ENCODE results near the gene KRT85.

DNA sequence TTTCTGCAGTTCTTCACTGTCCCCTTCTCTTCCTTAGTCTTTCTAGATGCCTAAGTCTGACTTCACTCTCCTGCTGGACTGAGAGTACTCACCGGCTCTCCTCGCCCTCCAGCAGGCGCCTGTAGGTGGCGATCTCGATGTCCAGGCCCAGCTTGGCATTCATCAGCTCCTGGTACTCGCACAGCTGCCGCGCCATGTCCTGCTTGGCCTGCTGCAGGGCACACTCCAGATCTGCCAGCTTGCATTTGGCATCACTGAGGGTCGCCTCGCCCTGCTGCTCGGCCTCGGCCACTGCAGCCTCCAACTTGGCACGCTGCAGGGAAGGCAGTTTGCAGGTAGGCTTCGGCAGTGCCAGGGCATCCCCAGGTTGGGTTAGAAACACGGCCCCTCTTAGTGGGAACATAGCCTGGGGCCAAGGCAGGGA, 13.0 kb upstream of the KRT85 start:
- no peak for TF ChIP-seq EZH2 (IDR thresholded peaks at IDR 0.05; ENCODE audit: low read depth)
- TF ChIP-seq, protein P1, sequence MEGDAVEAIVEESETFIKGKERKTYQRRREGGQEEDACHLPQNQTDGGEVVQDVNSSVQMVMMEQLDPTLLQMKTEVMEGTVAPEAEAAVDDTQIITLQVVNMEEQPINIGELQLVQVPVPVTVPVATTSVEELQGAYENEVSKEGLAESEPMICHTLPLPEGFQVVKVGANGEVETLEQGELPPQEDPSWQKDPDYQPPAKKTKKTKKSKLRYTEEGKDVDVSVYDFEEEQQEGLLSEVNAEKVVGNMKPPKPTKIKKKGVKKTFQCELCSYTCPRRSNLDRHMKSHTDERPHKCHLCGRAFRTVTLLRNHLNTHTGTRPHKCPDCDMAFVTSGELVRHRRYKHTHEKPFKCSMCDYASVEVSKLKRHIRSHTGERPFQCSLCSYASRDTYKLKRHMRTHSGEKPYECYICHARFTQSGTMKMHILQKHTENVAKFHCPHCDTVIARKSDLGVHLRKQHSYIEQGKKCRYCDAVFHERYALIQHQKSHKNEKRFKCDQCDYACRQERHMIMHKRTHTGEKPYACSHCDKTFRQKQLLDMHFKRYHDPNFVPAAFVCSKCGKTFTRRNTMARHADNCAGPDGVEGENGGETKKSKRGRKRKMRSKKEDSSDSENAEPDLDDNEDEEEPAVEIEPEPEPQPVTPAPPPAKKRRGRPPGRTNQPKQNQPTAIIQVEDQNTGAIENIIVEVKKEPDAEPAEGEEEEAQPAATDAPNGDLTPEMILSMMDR (conservative IDR thresholded peaks at IDR 0.05) = peak; percentile 56

All from PC-9 (cell line).